ENCODE results near the gene LPCAT4.

The LPCAT4 gene

DNA sequence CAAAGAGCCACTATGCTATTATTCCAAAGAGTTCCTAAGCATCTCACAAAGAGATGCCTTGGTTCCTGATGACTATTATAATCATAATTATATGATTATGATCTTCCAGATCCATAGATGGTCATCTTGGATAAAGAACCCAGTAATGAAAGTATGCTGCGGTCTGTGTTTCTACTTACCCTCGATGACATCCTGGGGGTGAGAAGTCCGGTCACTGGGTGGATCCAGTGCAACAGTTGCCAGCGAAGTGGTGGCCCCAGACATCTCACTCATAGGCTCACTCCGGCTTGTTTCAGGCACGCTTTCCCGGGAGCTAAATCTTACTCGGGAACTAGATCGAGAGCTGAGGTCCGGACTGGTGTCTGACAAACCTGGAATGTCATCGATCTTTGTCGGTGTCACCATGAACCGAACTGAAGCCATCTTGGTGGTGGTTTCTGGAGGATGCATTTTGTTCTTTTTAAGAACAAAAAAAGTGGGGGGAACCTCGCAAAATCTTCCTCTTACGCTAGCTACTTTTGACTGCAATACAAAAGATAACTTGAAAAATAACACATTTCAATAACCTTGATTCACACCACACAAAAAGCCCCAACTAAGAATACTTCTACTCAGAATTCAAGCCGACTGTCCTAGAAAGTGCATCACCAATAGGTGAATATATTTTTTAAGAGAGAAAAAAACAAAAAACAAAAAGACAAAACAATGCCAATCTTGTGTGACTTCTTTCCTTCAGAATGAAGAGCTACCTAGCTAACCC lies 30.6 kb downstream of the LPCAT4 start:
- no peak for DNase-seq

DNA sequence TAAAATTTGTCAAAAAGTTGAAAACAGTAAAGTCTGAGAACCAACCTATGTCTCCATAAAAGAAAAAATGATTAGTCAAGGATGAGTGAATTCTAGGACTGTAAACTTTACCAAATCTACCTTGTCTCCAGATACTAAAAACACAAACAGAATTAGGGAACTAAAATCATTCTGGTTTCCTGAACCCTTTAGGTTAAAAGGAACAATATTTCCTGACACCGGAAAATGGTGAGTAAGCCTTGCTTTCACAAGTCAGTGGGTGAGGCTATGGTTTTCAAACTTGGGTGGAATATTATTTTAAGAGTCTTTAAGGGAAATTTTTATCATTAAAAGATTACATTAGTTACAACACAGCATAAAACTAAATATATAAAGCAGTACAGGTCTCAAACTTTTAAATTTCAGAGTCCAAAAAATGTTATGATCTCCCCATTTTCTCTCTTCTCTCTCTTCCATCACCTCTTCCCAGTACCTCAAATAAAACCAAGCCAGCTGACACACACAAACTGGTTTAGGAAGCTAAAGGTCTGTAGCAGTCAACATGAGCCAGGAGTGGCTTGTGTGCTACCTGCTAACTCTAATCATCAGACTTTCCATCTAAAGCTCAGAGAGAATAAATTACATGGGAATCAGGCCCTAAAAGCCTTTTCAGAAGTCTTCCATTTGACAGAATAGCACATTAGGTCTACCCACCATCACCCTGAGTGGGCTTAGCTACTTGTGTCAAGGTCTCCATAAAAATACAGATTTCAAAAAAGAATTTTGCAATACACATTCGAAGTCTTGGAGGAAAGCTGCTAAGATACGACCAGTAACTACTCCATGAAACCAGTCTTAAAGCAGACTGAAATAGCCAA lies 31.6 kb downstream of the LPCAT4 start:
- DNase-seq, result no peak

DNA sequence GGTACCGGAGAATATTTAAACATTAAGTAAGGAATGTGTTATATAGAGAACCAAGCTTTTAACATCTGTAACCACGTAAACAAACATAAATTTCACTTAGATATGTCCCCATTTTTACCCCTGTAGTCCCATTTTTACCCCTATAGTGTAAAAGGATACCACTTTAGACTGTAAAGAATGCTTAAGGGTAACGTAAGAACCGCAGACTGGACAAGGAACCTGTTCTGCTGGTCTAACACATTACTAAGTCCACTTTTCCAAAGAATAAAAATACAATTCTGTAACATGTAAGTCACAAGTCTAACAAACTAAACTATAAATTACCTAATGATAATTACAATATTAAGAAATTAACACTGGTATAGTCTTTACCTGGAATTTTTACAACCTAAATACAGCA lies 32.3 kb downstream of the LPCAT4 start:
- DNase-seq, result no peak

DNA sequence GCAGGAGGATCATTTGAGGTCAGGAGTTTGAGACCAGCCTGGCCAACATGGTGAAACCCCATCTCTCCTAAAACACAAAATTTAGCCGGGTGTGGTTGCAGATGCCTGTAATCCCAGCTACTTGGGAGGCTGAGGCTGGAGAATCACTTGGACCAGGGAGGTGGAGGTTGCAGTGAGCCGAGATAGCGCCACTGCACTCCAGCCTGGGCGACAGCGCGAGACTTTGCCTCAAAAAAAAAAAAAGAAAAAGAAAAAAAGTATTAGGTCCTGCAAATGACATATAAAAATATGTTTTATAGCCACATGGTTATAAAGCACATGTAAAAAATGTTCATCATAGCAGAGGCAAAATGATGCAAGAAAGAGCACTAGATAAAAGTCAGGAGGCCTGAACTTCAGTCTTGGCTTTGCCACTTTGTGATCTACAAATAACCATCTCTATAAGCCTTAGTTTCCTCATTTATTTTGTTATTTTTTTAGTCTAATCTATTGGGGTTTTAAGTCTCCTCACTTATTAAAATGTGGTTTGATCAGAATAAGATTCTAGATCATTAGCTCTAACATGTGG lies 34.4 kb downstream of the LPCAT4 start:
- DNase-seq, result no peak

DNA sequence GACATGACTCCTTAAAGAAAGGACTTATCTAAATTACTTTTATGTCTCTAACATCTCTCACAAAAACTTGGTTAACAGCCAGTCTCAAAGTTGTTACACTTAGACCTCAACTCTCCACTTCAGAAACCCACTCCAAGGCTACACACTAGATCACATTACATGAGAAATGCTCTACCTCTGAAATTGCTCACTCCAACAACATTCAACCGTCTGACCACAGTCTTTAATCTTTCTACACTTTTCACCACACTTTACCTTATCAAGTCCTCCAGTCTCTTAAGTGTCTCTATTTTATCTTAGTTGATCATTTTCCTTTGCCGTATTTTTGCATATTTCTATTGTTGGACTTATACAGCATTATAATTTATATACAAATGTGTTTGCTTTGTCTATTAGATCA lies 35.2 kb downstream of the LPCAT4 start:
- DNase-seq, result no peak

DNA sequence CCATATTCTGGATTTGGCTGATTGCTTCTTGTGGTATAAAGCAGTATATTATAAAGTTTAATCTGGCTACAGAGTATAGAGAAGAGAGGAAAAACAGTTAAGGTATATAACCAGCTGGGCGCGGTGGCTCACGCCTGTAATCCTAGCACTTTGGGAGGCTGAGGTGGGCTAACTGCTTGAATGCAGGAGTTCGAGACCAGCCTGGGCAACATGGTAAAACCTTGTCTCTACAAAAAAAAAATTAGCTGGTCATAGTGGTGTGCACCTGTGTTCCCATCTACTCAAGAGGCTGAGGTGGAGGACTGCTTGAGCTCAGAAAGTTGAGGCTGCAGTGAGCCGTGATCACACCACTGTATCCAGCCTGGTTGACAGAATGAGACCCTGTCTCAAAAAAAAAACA lies 36.7 kb downstream of the LPCAT4 start:
- DNase-seq, result no peak

DNA sequence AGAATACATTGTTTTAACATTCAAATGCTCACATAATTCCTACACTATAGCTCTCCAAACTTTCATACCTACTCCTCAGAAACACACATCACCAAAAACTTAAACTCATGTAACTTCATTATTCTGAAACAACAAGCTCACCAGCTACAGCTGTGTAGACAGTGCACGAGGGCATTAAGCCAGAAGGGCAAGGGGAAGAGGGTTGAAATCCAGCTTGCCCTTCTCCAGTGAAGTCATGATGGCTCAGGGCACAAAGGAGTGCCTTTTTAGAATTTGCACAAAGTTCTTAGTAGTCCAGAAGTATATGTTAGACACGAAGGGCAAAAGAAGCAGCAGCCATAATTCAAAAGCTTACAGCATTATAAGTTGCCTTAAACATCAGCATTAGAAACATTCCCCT lies 38.0 kb downstream of the LPCAT4 start:
- DNase-seq, result no peak

DNA sequence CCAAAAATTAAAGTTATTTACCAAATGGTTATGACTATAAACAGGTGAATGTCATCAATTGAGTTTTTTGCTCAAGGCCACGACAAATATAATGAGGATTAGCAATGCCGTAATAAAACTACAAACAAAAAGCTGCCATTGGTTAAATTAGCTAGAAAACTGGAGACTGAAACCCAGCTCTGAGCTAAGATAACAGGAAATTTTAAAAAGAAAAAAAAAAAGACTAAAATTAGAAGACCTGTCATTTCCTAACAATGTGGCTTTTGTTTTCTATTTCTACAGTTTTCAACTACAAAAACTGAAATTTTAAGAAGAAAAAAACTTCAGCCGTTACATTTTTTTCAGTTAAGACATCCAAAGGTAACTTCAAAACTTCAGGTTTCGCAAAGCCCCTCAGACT lies 39.1 kb downstream of the LPCAT4 start:
- no peak for DNase-seq

DNA sequence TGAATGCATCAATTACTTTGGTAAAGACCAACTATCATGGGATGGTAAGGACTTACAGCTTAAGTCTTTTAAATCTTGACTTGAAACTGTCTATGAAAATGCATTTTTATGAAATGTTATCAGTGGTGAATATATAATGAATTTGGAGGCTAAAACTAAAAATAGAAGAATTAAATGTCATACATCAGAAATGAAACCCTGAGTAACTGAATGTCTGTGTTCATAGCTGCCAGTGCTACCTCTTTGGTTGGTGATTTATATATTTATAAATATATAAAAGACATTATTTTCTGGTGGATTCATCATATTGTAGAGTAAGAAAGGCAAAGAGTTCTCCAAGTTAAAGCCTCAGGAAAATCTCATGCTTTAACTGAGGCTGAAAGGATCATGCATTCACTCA lies 41.6 kb downstream of the LPCAT4 start:
- no peak for DNase-seq

DNA sequence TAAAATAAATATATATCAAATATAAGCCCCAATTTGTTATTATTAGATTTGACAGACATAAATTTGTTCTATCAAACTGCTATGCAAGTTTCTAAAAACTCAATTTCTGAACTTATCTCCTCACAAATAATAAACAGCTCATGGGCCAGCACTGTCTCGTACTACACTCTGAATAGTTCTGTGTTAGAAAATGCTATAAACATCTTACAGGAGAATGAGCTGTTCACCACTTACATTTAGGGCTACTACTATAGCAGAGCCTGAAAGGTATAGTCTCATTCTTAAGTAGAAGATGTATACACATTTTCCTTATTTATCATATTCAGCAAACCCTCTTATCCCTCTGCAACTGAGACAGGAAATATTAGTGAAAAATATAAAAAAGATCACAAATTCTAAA lies 42.1 kb downstream of the LPCAT4 start:
- no peak for DNase-seq

DNA sequence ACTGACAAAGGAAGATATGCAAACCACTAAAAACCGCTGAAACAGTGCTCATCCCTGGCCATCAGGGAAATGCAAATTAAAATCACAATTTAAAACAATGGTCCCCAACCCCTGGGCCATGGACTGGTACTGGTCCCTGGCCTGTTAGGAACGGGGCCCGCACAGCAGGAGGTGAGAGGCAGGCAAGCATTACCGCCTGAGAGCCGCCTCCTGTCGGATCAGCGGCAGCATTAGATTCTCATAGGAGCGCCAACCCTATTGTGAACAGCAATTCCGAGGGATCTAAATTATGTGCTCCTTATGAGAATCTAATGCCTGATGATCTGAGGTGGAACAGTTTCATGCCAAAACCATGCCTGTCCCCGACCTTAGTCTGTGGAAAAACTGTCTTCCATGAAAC lies 43.8 kb downstream of the LPCAT4 start:
- no peak for DNase-seq

DNA sequence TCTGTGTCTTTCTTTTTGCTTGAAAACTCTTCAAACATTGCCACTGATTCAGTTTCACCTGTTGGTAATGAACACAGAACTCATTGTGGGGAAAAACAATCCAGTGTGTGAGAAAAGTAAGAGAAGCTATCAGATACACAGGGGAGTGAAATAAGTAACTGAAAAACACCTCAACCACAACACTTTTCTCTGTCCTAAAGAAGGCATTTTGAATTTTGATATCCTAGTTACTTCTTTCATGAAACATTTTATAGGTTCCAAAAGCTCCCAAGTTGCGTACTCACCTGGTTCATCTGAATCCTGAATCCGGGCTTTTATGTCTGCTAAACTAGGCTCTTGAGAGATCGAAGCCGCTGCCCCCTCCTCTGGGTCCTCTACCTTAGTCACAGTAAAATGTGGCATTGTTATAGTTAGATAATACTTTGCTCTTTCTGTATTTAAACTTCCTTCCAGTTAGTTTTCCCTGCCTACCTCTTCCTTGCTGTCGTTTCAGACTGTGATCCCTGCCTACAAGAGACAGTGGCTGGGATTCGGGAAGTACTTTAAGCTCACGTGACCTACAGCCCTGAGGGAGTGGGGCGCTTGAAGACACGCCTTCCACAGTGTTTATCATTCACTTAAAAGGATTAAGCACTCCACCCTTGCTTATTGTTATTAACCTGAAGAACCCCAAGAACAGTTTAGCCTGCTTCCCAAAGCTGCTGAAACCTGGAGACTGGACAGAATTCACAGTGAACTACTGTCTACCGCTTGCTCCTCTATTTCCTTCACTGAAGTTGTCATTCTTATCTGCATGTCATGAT lies 48.5 kb downstream of the LPCAT4 start:
- DNase-seq, result no peak

DNA sequence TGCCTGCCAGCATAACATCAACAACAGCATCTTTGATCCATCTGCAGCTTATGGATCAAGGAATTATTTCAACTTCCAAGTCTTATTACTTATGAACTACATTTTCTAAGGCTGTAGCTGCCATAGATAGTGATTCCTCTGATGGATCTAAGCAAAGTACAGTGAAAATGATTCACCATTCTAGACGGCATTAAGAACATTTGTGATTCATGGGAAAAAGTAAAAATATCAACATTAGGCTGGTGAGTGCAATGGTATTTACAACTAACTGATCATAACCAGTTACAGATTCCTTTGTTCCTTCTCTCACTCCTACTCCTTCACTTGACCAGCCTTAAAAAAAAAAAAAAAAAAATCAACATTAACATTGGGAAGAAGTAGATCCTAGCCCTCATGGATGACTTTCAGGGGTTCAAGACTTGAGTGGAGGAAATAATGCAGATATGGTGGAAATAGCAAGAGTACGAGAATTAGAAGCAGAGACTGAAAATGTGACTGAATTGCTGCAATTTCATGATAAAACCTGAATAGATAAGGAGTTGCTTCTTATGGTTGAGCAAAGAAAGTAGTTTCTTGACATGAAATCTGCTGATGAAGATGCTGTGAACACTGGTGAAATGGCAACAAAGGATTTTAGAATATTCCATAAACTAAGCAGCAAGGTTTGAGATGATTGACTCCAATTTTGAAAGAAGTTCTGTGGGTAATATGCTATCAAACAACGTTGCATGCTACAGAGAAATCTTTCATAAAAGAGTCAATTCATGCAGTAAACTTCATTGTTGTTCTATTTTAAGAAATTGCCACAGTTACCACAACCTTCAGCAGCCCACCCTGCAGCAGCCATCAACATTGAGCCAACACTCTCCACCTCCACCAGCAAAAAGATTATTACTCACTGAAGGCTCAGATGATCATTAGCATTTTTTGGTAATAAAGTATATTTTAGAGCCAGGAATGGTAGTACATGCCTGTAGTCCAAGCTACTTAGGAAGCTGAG lies 52.2 kb downstream of the LPCAT4 start:
- DNase-seq, result no peak

DNA sequence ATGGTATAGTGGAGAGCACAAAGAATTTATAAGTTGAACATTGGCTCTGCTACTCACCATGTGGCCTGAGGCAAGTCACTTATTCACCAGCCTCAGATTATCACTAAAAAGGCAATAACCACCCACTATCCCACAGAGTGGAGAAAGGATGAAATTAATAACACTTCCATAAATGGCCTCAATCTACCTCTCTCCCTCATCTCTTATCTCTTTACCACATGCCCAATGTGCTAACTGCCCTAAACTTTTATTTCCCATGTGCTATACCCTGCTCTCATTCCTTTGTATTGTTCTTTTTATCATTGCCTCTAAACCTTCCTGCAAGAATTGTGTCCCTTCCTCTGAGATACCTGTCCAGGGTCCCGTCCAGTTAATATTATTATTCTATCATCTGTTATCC lies 55.4 kb downstream of the LPCAT4 start:
- no peak for DNase-seq

All from activated naive CD4-positive, alpha-beta T cell treated with anti-CD3 and anti-CD28 coated beads, Interleukin-2, amount 50 U/mL, for 16 hours (primary cell).